Activated gamma-delta T cell treated with Interleukin-2 at 50 U/mL for 16 hours (primary cell): Measurements from ENCODE around the gene CRB1.

ENCODE experiments used
- DNase-seq: peaks from one replicate; pipeline ENCODE4 v3.0.0-alpha.2; 2020

CRB1 gene

DNA sequence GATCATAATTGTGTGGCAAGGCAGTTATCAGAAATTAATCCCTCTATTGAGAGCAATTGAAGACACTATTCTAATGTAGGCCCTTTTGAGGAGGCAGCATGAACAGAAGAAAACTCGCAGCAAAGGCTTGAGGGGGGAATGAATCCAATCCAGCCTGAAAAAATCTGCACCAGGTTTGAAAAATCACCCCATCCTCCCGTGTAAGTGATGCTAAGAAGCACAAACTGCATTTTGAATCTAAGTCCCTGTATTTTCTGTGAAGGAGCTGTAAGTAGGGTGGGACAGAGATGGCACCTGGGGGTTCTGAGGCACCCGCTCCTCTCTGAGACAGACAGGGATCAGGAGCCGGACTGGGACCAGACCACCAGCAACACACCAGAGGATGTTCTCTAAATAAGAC is at the start of gene CRB1:
TSS of gene CRB1 (plus strand) at position 241 of the 400 bp plus-strand sequence. CDS start 161 bp downstream, outside the sequence.
- DNase-seq, result no peak

DNA sequence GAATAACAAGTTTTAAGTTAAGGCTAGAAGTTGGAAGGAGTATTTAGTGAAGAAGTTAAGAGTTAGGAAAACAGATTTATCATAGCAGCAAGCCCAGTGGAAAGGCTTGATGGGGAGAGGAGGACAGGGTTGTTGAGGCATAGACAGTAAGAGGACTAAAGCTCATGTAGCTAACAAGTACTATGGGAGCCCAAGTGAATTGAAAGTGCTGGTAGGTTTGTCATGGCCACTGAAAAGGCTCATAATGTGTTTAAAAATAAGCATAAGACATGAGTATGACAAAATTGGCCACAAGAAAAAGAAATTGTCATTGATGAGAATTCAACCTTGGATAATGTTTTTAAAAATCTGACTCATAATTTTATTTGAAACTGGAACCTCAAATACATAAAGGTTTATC is 49.2 kb upstream of the CRB1 start:
- no peak for DNase-seq

DNA sequence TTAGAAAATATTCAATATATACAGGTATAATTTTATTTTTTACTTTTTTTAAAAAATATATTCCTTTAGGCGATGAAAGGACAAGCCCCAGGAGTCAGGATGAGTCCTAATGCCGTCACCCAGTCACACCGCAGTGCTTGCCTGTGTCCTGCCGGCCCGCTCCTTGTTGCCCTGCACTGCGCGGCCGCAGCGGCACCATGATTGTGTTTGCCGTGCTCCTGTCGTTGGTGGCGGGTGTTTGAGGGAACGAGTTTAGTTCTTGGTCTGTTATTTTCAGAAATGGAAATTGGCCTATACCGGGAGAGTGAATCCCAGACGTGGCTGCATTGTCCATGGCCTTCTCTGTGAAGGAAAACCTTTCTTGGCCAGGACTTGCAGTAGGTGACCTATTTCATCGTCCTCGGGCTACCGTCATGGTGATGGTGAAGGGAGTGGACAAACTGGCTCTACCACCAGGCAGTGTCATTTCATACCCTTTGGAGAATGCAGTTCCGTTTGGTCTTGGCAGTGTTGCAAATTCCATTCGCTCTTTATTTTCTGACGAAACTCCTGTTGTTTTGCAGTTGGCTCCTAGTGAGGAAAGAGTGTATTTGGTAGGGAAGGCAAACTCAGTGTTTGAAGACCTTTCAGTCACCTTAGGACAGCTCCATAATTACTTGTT is 45.9 kb upstream of the CRB1 start:
- no peak for DNase-seq

DNA sequence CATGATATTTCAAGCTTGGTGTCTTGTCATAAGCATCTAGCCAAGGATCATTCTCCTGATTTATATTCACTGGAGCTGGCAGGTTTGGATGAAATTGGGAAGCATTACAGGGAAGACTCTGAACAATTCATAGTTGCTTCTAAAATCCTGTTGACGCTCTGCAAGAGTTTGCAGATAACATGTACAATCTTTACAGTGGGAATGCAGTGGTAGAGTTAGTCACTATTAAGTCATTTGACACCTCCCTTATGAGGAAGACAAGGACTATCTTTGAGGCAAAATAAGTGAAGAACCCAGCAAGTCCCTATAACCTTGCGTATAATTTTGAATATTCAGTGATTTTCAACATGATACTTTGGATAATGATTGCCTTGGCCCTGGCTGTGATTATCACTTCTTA is 45.3 kb upstream of the CRB1 start:
- DNase-seq, result no peak

DNA sequence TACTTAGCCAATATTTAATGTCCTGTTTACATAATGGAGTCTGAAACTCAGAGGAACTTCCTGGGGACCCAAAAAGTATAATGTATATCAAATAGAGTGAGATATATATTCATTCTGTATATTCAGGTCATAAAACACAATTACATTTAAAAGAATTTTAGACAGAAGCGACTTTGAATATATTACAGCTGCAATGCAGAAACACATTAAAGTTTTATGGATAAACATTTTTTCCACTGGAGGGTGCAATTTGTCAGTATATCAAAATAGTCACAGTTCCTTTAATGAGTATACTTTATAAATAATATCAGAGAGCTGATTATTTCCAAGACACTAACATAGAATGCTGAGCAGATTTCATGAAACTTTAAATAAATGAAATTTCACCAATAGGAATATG is 43.9 kb upstream of the CRB1 start:
- DNase-seq, result no peak

DNA sequence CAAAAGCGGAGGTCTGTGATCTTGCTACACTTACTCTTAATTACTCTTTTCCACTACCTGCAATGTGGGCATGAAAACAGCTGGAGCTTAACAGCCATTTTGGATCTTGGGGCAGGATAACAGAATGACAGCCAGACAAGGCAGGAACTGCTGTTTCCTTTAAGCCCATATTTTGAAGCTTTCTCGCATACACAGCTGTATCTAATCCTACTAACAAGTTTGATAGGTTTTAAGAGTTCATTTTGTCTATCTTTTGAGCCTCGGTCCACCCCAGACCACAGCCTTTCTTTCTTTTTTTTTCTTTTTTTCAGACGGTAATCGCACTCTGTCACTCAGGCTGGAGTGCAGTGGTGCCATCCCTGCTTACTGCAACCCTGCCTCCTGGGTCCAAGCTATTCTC is 42.4 kb upstream of the CRB1 start:
- no peak for DNase-seq

DNA sequence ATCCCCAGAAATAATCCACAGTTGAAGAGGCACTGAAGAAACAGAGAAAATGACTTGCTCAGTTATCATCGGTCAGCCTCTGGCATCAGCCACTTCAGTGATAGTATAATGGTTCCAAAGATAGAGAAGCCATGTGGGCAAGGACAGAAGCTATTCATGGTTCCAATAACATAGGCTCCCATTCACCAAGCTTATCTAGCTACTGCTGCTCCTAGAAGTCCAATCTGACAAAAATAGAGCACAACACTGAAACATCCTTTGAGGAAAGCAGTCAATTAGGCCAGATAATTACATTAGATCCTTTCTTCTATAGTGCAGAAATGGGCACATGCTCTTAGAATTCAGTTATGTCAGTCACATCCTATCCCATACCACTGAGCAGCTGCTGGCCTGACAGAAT is 33.5 kb upstream of the CRB1 start:
- DNase-seq, result no peak

DNA sequence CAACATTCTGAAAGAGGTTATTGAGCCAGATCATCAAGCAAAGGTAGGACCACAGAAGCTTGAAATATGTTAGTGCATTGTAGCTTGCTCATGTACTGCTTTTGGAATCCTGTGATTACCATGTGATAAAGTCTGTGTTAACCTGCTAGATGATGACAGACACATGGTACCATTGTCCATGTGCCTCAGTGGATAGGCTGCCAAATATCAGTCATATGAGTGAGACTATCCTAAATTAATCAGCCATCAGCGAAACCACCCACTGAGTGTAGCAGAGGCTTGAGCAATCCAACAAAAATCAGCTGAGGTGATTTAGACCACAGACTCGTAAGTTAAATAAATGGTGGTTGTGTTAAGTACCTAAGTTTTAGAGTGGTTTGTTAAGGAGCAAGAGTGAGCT is 32.7 kb upstream of the CRB1 start:
- DNase-seq, result no peak

DNA sequence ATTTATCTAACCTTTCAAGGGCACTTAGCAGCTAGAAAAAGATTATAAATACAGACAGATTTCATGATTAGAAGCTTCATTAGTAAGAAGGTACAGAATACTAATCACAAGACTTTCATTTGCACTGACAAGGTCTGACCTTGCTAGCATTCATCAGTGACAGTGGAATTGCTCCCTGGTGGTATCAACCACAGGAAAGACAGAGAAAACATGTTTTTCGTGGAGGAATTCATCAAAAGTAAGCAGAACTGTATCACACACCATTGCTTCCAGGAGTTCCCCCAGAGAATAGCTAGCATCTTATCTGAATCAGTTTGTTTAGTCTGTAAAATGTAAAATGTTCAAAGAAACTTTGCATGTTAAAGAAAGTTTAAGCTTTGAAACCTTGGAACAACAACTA is 20.6 kb upstream of the CRB1 start:
- DNase-seq, result no peak

DNA sequence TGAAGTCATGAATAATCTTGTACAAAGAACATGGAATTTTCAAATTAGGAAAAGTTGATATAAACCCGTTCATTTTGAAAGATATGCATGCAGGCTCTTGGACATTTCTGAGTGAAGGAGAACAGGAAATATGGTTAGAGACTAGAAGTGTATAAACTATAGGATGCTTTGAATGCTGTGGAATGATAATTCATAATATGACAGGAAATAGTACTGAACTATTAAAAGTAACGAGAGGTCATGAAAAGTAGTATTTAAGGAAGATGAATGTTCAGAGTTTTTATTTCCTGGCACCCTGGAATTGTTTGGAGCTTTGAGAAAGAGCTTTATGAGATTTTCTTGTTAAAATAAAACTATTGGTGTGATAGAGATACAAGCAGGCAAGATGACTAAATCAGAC is 18.7 kb upstream of the CRB1 start:
- no peak for DNase-seq

DNA sequence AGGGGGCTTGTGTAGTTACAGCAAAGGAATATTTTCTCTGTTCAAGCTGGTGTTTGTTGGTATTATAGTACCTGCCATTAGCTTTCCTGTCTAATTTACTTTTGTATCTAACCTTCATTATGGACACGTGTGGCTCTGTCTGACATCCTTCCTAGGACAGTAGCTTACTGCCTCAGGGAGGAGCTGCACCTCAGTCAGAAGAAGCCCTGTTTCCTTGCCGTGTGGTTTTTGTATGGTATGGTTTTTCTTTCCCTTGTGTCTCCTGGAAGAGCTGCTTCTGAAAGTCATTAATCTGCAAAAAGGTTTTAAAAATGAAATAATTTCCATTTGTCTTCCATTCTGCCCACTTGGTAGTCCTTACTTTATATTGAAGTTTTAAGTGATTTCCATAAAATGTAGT is 17.4 kb upstream of the CRB1 start:
- DNase-seq, result no peak

DNA sequence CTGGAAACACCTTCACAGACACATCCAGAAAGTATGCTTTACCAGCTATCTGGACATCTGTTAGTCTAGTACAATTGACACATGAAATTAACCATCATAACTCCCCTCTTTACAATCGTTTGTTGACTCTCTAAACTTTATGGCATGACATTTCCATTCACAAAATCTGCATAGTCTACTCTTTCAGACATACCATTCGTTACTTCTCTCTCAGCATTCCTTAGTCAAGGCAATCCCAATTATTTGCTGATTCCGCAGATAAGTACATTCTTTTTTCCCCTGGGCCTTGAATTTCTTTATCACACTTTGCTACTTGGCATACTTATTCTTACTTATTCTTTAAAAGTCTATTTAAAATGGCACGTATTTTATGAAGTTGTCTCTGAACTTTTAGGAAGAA is 15.1 kb upstream of the CRB1 start:
- no peak for DNase-seq

DNA sequence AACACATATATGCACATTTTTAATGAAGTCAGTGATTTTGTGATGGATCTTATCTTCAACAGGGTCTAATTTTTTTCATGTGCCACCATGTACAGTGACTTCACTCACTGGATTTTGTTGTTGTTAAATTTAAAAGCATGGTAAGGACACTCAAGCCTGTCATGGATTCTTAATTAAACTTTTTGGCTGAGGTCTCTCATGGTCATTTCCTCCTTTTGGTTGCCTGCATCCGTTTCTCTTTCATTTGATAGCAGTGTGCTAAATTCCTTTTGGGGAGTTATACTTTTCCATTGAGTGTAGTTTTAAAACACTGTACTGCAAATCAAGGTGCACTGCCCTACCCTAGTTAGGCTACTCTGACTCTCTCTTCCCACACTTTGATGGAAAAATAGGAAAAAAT is 13.2 kb upstream of the CRB1 start:
- no peak for DNase-seq

DNA sequence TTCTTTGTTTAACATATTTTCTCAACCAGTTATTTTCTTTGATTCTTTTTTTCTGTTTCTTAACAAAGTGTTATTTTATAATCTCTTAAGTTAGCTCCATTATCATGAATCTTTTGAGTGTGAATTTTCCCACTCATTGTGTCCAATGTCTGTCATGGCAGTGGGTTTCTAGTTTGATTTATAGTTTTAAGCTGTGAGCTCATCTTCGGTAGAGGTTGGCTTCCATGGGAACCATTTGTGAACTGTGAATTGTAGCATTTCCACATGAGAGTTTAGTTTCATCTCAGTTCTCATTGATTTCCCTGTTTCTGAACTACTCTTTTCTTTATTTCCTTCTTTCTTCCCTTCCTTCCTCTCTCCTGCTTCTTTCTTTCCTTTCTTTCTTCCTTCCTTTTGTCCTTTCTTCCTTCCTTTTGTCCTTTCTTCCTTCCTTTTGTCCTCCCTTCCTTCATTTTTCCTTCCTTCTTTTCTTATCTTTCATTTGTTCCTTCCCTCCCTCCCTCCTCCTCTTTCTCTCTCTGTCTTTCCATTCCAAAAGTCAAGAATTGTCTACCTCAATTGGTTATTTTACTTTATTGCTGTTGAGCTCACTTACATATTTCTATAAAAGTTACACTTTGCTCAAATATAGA is 3.0 kb upstream of the CRB1 start:
- no peak for DNase-seq

DNA sequence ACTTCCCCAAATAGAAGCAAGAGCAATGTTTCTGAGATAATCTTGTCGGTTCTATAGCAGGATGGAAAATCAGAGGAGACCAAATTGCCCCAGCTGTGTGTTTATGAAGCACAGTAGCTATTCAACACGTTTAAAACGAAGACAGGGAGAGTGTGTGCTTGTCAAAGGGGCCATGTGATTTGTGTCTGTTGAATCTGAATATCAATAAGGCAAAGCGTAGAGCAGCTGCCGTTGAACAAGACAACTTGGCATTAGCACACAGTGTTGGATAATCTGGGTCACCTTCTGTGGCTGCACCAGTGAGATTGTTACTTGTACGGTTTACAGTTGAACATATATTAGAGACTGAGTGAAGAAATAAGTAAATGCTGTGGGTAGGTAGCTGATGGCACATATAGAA is 1.0 kb downstream of the CRB1 start:
- DNase-seq, result no peak

DNA sequence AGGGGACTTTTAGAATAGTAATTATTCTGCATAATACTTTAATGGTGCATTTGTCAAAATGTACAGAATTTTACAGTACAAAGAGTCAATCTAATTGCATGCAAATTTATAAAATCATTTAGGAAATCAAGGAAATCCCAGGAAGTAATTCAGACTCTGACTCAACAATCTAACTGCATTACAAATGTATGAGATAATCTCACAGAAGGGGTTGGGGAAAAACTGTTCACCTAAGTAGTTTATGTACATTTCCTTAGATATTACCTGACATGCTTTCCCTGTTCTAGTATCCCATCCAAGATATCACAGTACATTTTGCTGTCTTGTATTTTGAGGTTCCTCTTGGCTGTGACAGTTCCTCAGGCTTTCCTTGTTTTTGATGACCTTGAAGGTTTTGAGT is 4.7 kb downstream of the CRB1 start:
- DNase-seq, result no peak

DNA sequence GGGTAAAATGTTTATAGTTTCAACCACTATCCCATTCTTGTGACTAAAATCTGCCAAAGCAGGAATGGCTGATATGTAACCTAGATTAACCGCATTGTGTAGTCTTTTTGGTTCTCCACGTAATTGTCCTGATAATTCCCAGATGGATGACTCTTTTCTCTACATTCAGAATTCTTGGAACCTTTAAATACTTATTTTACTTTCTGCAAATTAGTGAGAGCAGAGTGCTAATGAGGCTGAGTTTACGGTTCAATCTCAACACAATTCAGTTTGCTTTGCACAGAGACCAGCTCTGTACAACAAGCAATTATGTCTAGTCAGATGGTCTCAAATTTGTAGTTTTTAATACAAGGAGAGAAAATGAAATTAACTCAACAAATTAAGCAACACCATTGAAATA is 9.1 kb downstream of the CRB1 start:
- DNase-seq, result no peak

DNA sequence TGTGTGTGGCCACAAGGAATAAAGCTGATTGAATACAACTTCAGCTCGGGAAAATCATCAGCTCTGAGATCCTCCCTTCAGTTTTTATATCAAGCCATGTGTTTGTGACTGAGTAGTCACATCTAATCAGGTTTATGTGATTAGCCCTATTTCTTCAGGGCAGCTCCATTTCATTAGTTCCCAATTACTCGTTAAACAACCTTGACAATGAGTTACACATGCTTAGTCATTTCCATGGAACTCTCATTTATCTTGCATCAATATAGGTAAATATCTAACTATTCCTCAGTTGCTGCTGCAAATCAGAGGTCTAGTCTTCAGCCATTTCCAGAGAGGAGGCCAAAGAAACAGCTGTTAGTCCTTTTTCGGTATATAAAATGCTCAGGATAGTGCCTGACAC is 16.3 kb downstream of the CRB1 start:
- DNase-seq, result no peak

DNA sequence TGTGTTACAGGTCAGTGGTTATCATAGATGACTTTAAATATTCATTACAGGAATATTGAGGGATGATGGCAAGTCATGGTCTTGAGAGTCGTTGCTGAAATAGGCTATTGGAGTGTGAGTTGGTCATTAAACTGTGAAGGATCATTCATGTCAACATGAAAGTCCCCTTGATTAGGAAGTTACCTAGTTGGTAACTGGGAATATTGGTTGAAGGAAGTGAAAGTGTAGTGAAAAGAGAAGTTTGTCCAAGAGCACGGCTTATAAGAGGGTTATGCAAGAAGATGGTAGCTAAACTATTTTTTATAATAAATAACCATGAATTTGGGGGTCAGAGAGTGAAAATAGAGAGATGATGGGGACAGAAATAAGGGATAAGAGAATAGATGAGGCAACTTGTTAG is 16.9 kb downstream of the CRB1 start:
- DNase-seq, result no peak

DNA sequence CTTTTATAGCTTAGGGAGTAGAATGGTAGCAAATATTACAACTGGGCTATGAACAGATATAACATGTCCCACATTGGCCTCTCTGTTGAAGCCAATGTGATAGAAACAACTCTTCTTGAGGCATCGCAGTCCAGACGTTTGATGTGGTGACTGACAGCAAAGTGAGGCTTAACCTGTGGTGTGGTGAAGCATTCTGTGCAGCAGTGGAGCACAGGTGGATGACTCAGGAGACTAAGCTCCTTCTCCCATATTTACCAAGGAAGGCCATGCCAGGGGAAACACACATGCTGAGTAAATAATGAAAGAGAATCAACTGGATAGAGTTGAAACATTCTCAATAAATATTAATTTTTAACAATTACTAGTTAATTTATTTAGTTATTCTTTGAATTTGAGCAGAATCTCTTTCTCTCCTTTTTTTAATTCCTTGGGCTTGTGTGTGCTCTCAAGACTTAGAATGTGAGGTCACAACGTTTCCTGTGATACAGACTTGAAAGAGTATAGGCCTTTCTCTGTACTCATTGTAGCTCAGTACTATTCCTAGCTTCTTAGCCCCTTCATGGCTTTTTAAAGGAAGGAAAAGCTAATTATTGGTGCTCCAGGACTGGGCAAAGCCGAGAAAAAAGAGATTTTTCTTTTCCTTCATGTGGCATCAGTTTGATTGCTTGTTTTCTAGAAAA is 17.6 kb downstream of the CRB1 start:
- no peak for DNase-seq

DNA sequence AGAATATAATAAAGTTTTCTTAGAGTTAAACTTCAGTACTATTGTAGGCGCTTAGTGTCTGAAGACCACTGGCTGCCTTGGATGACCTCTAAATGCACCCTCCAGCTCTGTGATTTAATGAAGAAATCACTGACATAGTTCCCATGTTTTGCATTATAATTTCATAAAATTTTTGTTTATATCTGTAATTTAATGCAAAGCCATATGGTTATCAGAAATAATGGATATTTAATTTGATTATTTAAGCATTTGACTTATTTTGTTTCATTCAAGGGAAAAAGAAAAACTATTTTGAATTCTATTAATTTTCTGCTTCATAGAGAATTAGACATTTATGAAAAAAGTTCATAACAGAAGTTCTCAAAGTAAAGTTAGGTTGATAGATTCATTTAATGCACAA is 18.6 kb downstream of the CRB1 start:
- DNase-seq, result no peak

DNA sequence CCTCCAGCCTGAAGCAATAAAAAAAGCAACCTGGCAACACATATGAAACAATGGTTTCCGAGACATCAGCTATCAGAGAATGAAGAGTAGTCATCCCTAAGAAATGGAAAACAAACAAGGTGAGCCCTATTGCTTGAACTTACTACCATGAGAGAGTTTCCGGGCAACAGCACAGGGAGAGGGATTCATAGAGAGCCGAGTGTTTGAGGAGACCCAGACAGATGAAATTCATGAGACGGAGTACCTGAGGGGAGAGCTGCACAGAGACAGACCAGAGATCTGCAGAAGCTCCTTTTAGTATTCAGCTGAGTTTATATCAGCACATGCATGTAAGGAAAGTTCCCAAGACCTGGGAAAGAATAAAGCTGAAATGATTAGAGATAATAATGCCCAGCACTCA is 19.8 kb downstream of the CRB1 start:
- DNase-seq, result no peak

DNA sequence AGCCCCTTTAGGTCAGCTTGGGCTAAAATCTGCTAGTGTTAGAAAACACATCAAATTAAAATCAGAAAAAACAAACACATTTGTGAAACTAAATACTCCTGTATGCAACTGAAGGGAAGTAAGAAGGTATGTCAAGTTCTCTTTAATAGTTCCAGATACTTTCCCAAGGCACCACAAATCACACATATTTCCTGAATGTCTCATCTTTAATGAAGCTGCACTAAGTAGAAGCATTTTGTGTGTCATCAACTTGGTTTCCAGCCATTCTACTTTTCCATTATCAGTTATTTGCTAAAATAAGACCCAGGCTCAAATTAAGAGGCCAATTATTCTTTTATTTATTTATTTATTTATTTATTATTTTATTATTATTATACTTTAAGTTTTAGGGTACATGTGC is 34.7 kb downstream of the CRB1 start:
- no peak for DNase-seq

DNA sequence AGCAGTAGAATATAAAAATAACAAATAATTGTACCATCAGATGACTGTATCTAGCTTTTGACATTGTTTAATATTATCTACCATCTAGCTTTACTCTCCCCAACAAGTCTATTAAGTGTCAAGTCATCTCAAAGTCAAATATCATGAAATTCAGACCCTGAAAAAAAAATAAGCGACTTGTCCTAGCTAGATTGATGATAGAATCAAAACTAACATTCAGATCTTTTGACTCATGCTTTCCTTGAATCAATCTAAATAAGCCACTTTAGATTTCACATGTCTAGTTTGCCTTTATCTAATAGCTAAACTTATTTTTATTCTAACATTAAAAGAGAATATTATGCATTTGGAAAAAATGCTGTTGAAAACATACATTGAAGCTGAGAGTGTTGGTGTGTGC is 35.4 kb downstream of the CRB1 start:
- no peak for DNase-seq
